ENCODE results near the gene PPP1R12B.
"Not testable (repeated sequence)": the region's sequence is repeated elsewhere in the genome, so short reads cannot be mapped to it uniquely, and the experiment has no call there.

PPP1R12B gene

DNA sequence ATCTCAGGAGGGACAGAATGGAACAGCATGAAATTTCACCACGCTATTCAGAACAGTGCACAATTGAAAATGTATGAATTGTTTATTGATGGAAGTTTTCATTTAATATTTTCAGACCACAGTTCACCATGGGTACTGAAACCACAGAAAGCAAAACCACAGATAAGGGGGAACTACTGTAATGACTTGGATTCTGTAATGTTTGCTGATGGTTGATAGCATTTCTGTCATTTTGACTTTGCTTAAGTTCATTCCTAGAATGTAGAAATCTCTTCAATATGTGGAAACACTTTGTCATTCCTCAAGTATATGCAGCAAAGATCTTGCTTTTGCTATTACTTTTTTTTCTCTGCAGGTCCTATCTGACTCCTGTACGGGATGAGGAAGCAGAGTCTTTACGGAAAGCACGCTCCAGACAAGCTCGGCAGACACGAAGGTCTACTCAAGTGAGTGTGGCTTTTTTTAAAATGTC is 139.7 kb downstream of the PPP1R12B start:
- not testable (repeated sequence) for DNase-seq (ENCODE audit: low spot score)

DNA sequence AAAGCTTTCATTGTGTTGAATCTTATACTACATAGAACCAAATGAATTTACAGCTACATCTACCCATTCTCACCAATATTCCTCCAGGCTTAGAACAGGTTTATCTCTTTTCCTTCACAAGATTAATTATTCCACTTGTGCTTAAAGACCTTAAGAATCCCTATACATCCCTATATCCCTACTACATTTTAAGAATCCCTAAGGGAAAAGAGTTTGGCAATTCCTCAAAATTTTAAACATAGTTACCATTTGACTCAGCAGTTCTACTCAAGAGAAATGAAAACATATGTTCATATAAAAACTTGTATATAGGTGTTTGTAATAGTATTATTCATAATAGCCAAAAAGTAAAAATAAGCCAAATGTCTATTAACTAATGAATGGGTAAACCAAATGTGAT is 140.6 kb downstream of the PPP1R12B start:
- not testable (repeated sequence) for DNase-seq (ENCODE audit: low spot score)

DNA sequence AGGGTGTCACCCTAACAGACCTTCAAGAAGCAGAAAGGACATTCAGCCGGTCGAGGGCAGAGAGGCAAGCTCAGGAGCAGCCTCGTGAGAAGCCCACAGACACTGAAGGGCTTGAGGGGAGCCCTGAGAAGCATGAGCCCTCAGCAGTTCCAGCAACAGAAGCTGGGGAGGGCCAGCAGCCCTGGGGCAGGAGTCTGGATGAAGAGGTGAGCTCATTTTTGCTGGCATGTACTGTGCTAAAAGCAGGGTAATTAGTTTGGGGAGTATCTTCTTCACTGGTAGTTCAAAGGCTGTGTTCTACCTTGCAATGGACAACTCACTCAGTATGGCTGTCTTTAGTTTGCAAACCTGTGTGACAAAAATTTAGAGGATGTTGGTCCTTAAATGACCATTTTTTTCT is 144.6 kb downstream of the PPP1R12B start:
- not testable (repeated sequence) for DNase-seq (ENCODE audit: low spot score)

DNA sequence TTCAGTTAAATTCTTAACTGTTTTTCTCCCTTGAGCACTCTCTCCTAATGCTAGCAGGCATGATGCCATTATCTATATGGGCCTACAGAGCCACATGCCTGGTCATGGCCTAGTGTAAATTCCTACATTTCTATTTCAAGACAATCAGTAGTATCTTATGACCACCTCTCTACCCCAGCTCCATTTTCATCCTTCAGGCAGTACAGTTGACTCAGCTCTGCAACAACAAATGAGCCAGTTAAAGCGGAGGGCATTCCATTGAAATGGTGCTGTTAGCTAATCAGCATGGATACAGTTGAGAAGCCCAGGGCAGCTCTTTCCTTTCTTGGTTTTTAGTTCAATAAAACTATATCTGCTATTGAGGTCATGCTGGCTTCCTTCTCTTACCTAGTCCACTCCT is 150.0 kb downstream of the PPP1R12B start:
- no peak for DNase-seq (ENCODE audit: low spot score)

DNA sequence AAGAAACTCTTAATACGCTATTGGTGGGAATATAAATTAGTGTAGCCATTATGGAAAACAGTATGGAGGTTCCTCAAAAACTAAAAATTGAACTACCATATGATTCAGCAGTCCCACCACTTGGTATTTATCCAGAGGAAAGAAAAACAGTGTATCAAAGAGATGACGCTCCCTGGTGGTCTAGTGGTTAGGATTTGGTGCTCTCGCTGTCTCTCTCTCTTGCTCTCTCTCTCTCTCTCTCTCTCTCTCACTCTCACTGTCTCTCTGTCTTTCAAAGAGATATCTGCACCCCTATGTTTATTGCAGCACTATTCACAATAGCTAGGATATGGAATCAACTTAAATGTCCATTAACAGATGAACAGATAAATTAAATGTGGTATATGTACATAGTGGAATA is 151.5 kb downstream of the PPP1R12B start:
- DNase-seq (ENCODE audit: low spot score): not testable (repeated sequence)

DNA sequence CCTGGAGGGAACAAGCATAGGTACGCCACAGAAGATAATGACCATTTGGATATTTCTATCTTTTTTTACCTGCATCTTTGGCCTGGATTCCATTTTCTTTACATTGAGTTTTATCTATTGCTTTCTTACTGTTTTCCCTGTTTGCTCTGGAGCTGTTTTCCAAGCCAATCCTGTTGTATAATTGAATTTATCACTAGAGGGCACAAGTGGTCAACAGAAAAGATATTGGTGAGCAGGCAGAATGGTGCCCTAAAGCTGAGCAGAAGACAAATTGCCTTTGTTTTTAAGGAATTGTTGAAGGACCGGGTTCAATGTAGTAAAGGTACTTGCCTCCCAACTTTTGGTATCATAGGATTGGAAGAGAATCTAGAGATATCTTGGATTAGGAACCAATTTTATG is 152.8 kb downstream of the PPP1R12B start:
- no peak for DNase-seq (ENCODE audit: low spot score)

DNA sequence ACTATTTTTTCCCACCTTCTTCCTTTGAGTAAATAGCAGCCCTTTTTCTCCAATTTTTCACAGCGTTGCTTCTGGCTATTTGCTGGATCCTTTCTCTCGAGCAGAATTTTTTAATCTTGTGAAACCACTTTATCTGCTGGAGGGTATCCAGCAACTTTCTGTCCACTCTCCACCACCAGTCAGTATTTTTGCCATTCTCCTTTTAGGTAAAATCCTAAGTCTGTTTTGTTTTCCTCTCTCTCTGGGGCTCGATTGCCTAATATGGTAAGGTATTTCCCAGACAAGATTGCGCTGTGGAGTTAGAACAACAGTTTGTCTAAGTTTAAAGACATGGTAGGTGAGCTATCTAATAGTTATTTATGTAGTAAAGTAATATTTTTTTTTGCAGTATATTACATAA is 156.9 kb downstream of the PPP1R12B start:
- peak; percentile 19 for DNase-seq (ENCODE audit: low spot score)

DNA sequence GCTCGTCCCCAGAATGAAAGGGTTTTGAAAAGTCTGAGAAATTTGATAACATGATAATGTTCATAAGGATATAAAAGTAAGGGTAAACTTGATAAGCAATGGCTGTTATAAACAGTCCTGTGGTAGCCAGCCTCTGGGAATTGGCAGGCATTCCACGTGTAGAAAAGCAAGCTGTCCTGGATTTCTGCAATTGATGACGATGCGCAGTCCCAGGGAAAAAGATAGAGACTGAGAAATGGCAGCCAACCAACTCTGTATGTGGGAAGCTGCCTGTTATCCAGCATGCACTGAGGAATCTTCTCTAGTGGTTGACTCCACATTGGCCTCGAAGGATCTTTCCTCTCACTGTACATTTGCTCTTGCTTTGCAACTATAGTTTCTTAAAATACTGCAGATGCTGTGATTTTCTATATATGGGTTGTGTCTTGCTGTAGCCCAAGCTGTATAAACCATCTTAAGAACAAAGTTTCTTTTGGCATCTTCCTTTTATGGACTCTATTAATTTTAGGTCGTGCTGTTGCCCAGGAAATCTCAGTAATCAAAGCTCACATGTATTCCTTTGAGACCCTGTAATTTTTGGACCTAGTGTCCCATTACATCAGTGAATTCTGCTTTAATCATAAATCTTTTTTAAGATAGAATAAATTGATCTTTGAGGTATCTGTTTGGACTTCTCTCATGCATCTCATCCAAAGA is 157.5 kb downstream of the PPP1R12B start:
- peak; percentile 4 for DNase-seq (ENCODE audit: low spot score)

DNA sequence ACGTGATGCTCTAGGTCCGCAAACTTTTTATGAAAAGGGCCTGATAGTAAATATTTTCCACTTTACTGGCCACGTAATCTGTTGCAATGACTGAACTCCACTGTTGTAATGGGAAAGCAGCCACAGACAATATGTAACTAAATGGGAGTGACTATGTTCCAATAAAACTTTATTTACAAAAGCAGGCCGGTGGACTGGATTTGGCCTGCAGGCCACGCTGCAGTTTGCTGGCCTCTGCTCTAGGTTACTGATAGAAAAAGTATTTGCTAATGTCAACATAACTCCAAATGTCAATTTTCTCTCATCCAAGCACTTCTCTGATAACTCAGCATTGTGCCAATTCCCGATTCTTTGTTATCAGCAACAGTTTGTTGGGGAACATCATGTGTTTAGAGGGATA is 160.4 kb downstream of the PPP1R12B start:
- not testable (repeated sequence) for DNase-seq (ENCODE audit: low spot score)

DNA sequence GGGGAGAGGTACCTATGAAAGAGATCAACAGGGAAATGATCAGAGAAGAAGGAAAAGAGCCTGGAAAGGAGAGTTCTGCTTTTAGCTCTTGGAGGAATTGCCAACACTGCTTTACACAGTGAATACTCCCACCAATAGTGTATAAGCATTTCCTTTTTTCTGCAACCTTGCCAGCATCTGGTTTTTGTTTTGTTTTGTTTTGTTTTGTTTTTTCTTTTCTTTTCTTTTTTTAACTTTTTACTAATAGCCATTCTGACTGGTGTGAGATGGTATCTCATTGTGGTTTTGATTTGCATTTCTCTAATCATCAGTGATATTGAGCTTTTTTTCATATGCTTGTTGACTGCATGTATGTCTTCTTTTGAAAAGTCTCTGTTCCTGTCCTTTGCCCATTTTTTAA is 165.4 kb downstream of the PPP1R12B start:
- DNase-seq (ENCODE audit: low spot score): not testable (repeated sequence)

DNA sequence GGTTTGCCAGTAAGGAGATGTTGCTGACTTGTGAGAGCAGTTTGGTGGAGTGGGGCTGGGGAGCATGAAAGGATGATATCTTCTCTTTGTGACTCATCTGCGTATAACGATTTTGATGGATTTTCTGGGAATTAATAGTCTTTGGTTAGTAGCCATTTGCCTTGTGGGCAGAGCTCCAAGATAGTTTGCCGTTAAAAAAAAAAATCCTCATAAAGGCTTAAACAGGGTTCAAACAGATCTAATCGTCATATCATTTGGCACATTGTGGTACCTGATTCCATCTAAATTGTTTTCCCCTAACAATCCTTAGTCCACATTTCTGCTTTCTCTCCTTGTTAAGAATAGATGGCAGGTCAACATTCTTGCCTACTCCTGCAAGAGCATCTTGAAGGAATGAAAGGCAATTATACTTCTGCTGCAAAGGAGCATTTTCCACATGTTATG is 168.0 kb downstream of the PPP1R12B start:
- no peak for DNase-seq (ENCODE audit: low spot score)

DNA sequence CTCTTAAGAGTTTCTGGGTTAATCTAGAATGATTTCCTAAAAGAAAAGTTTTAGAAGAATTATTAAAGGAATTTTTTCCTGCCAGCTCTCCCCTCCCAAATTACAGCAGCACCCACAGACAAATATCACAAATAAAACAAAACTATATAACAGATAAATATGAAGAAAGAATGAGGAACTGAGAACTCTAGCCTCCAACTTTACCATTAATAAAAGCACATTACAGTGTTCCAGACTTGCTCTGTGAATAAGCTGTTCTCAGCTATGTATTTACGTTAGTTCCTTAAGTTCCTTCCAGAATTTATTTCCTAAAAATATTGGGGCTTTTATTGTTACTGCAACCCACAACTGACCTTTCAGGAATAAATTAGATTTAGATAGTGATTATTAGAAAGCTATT is 168.6 kb downstream of the PPP1R12B start:
- not testable (repeated sequence) for DNase-seq (ENCODE audit: low spot score)

DNA sequence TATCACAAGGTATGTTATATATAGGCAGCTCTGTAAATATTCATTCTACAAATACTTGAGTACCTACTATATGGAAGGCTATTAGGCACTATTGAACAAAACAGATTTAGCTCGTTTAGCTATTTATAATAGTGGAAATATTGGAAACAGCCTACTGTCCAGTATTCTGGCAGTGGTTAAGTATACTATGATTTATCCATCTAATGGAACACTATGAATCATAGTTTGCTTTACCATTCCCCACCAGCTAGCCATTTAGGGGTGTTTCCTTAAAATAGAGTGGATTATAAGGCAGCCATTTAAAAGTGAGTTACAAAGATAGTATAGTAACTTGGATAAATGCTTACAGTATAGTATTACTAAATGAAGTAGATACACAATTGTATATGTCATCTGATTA is 169.7 kb downstream of the PPP1R12B start:
- DNase-seq (ENCODE audit: low spot score): not testable (repeated sequence)

DNA sequence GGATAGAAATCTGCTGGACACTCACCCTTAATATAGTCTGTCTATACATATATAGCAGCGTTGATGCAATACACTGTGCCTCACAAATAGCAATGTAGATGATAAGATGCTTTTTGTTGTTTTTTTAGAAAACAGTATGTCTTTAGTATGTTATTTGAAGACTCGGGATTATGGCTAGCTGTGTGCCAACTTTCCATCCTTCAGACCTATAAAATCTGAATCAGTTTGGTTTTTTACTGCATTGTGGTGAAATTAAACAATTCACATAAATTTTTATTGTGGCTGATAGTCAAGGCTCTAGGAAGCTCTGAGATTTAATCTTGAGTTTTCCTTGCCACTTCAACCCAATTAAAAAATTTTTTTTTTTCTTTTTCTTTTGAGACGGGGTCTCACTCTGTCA is 170.4 kb downstream of the PPP1R12B start:
- not testable (repeated sequence) for DNase-seq (ENCODE audit: low spot score)

DNA sequence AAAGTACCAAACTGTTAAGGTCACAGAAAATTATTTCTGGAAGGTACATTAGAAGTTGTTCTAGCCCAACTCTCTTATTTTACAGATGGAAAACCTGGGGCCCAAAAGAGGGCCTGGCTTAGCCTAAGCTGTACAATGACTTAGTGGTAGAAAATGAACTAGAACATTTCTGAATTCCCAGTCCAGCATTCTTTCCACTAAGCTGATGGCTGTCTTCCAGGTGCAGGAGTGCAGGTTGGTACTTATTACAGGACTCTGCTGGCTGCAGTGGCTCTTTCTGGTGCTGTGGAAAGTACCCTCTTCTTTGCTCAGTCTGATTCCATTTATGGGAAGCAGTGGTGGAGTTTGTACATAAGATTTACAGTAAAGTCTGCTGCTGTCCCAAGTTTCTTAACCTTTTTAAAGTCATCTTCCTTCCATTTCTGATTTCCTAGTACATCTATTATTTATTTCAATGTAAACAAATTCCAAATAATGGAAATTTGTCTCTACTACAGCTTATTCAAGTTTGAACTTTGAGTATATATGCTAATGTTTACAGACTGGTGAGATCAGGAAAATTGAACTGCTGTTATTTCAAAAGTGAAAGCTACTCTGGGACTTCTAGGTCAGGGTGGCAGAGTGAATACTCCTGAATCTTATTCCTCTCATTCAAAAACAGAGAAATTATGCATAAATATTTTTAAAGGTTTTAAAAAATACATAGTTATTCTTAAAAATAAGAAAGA is 171.8 kb downstream of the PPP1R12B start:
- not testable (repeated sequence) for DNase-seq (ENCODE audit: low spot score)

DNA sequence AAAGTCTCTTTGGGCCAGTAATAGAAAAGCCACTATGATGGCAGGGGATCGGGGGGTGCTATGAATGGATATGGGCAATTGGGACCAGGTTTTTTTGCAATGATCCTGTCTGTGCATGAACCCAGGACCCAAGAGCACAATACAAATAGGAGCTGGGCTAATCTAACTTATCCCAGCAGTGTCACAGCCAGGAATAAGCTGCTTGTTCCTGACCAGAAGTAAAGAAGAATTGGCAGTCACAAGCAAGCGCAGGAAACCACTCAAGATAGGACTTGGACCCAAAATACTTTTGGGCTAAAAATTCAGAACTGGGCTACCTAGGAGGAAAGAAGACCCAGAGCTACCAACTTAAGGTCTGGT is 172.3 kb downstream of the PPP1R12B start:
- not testable (repeated sequence) for DNase-seq (ENCODE audit: low spot score)

DNA sequence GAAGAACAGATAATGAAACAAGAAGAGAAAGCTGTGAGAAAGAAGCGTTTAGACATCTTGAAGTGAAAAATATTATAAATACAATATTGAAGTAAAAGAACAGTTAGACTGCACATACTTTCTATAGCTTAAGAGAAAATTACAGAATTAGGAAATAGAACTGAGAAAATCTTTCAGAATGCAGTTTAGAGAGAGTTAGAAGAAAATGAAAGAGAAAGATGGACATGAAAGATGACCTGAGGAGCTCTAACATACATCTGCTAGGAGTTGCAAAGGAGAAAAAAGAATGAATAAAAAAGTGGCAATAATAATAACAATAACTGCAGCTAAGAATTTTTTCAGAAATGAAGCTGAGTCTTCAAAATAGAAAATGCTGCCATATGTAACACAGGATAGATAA is 173.0 kb downstream of the PPP1R12B start:
- DNase-seq (ENCODE audit: low spot score): not testable (repeated sequence)

DNA sequence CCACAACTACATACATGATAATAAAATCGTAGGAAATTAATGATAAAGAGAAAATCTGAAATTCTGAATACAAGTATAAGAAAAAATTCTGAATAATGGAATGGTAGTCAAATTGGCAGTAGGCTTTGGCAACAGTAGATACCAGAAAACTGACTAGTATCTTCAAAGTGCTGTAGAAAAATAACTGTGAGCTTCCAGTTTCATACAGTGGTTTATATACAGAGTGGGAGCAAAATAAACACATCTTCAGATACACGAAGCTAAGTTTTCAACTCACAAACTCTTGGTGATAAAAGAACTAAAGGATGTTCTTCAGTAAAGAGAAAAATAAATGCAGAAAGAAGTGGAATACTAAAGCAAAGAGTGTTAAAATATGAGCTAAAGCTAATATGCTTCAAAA is 173.4 kb downstream of the PPP1R12B start:
- DNase-seq (ENCODE audit: low spot score): no peak

DNA sequence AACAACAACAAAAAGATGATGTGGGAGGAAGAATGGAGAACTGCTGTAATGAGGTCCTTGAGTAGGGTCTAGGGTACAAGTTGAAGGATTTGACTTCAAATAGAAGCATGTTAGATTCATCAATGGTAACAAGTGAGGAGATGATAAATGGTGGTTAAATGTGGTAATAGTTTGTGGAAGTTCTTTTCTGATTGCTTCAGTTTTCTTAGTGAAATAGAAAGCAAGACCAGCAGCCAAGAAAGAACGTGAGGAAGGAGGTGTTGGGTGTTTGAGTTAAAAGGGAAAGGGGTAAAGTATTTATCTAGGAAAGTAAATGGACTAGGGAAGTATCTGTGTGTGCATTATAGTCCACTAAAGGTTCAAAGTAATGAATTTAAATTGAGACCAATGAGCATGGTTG is 177.6 kb downstream of the PPP1R12B start:
- not testable (repeated sequence) for DNase-seq (ENCODE audit: low spot score)

DNA sequence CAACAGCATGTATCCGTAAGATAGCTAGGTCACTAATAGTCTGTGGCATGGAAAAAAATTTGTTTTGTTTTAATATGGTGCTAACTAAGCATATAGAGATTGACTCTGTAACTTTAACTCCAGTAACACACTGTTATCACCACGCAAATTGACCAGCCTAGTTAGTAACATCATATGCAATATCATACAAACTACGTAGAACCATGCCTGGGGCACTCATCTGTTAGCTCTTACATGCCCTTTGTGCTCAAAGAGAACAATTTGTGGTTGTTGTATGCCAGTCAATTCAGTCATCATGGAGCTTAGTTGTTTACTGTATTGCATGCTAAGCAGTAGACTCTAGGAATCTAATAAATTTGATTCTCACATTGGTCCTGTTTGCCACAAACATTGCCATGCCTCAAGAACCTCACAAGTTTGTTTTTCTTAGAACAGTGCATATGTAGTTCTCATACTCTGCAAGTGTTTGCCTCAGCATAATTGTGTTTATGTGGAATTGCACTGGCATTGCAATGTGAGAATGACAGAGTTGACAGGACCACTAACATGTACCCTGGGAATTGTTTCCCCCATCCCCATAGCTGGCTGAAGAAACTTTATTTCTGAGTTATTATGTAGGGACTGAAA is 179.7 kb downstream of the PPP1R12B start:
- not testable (repeated sequence) for DNase-seq (ENCODE audit: low spot score)

DNA sequence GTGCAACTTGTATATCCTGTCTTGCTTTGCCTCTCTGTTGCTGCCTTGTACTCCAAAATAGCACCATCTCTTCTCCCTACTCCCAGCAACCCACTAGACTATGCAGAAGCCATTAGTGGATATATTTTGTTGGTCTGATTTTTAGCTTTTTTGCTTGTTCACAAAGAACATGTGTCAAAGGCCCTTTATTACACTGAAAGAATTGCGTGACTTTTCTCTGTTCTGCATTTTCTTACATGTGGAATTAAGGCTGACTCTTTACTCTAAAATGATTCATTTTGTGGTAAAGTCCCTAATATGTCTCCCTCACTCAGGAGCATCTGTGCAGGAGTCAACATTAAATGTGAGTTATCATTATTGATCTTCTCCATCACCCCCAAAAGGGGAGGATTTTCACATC is 182.2 kb downstream of the PPP1R12B start:
- not testable (repeated sequence) for DNase-seq (ENCODE audit: low spot score)

DNA sequence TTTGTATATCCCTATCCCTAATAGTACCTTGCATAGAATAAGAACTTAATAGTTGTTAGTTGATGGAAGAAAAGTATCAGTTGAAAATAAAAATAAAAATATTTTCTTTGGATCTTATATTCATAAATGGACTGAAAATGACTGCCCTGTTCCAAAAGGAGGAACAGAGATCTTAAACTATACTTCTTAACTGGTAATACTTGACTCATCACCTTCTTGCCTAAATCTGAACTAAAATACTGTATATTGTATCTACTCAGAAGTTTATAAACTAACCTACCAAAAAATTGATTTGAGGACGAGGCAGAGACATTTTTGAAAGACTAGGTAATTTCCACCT is 182.9 kb downstream of the PPP1R12B start:
- no peak for DNase-seq (ENCODE audit: low spot score)

Measured in hepatic stellate cell (primary cell).